K562 (cell line): Measurements from ENCODE around the gene TSPAN32. TPM values are rescaled to one million over a fixed set of nuclear protein-coding genes. Genes with fewer than 3 reads are reported as not detected.

Experiments
- ARID4B ChIP-seq: sonication (generic); formaldehyde crosslinking; IDR thresholded peaks from 2 replicates; pipeline ENCODE4 v1.8.0; 2022; ENCODE audit warnings: mild to moderate bottlenecking, missing genetic modification reagents
- CTCFL ChIP-seq: IDR thresholded peaks from 2 replicates; pipeline ENCODE4 v1.6.1; 2011; ENCODE audit warnings: borderline replicate concordance, low read depth, mild to moderate bottlenecking, moderate library complexity, low read length; ENCODE audit not compliant: insufficient read depth, poor library complexity, severe bottlenecking
- EP400 ChIP-seq: fragments of 450-650 bp; IDR thresholded peaks from 2 replicates; pipeline ENCODE4 v1.6.1; 2017; ENCODE audit warnings: antibody characterized with exemption, mild to moderate bottlenecking, moderate library complexity
- FOXK1 ChIP-seq: sonication (generic); formaldehyde crosslinking; IDR thresholded peaks from 2 replicates; pipeline ENCODE4 v1.8.0; 2022; ENCODE audit warnings: missing genetic modification reagents, mild to moderate bottlenecking, borderline replicate concordance
- KAT7 ChIP-seq: sonication (generic); formaldehyde crosslinking; IDR thresholded peaks from 2 replicates; pipeline ENCODE4 v1.8.0; 2022; ENCODE audit warnings: missing genetic modification reagents, mild to moderate bottlenecking, borderline replicate concordance
- KLF10 ChIP-seq: fragments of 250-450 bp; sonication (Bioruptor Pico); IDR thresholded peaks from 2 replicates; pipeline ENCODE4 v1.6.1; 2021; ENCODE audit warnings: matching md5 sums
- NFIX ChIP-seq: fragments of 250-450 bp; sonication (Bioruptor Pico); IDR thresholded peaks from 2 replicates; pipeline ENCODE4 v1.4.0; 2020; ENCODE audit warnings: low read depth, mild to moderate bottlenecking, moderate library complexity
- POLR2B ChIP-seq: fragments of 450-650 bp; IDR thresholded peaks from 2 replicates; pipeline ENCODE4 v1.6.1; 2018; ENCODE audit warnings: low read depth; ENCODE audit not compliant: partially characterized antibody
- ZBTB40 ChIP-seq, 2 experiments: fragments of 450-650 bp in 1 of 2; sonication (generic) in 1 of 2; formaldehyde crosslinking in 1 of 2; IDR thresholded peaks; 2 replicates each; pipeline versions ENCODE4 v1.7.1 to v1.9.0; 2016 to 2022; ENCODE audit warnings: inconsistent platforms in 1 of 2, mild to moderate bottlenecking in 1 of 2, missing genetic modification reagents in 1 of 2
- ZNF699 ChIP-seq: fragments of 250-450 bp; sonication (Bioruptor Pico); IDR thresholded peaks from 2 replicates; pipeline ENCODE4 v1.8.0; 2021; ENCODE audit warnings: mild to moderate bottlenecking, moderate library complexity; ENCODE audit not compliant: insufficient replicate concordance
- polyA plus RNA-seq, 8 experiments: library from polyadenylated mRNA; depleted of rRNA in 4 of 8; stranded (reverse) in 5 of 8; unstranded in 3 of 8; fragments of >200 nt; fragmentation: Nextera tagmentation in 2 of 8; fragmentation: Illumina TruSeq in 1 of 8; extraction: Ambion mirVana in 2 of 8; extraction: Trizol in 1 of 8; gene quantifications; 2 replicates each; pipeline versions ENCODE4 v1.2.1 to v1.2.3, GENCODE V29; 2011 to 2014; ENCODE audit warnings: inconsistent platforms in 1 of 8, missing spikeins in 1 of 8
- total RNA-seq, 7 experiments: library from RNA; depleted of rRNA in 6 of 7; stranded (reverse); fragments of >200 nt in 6 of 7; fragmentation: Illumina TruSeq in 2 of 7; extraction: Trizol in 2 of 7; gene quantifications; 2 replicates each; pipeline versions ENCODE4 v1.2.1 to v1.2.3, GENCODE V29; 2011 to 2021; ENCODE audit warnings: low replicate concordance in 1 of 7

Gene TSPAN32
- total and polyA plus RNA-seq, 9 of the 15 experiments (the other 6 are each of a cell fraction or from before 2014, with no cell fraction given), result 0.21 to 7.3 (median 2.6) TPM

GRCh38 chr11:2303627-2304505 is 2.1 kb downstream of the TSPAN32 start (continued):
- no peak for TF ChIP-seq CTCFL
- no peak for TF ChIP-seq FOXK1 (CRISPR knock-in tag)
- no peak for TF ChIP-seq POLR2B
- TF ChIP-seq KLF10 (CRISPR knock-in tag), result no peak
- no peak for TF ChIP-seq EP400
- no peak for TF ChIP-seq NFIX (CRISPR knock-in tag)
- TF ChIP-seq ZBTB40 (IDR thresholded peaks at IDR 0.05), result no peak
- TF ChIP-seq ZBTB40 (CRISPR knock-in tag; IDR thresholded peaks at IDR 0.05), result no peak
- TF ChIP-seq KAT7 (CRISPR knock-in tag), result no peak
- TF ChIP-seq ZNF699, result no peak
- TF ChIP-seq ARID4B (CRISPR knock-in tag), result no peak
